HG03354 (cell line): ENCODE data around the gene TP53RK.
"Not testable (repeated sequence)": the region's sequence is repeated elsewhere in the genome, so short reads cannot be mapped to it uniquely, and the experiment has no call there.

Experiments
- ATAC-seq: cut with Tn5 transposase; IDR thresholded peaks from one replicate; pipeline ENCODE4 v1.9.1; 2021; ENCODE audit warnings: mild to moderate bottlenecking; ENCODE audit not compliant: unreplicated experiment, poor library complexity, severe bottlenecking

TP53RK gene

DNA sequence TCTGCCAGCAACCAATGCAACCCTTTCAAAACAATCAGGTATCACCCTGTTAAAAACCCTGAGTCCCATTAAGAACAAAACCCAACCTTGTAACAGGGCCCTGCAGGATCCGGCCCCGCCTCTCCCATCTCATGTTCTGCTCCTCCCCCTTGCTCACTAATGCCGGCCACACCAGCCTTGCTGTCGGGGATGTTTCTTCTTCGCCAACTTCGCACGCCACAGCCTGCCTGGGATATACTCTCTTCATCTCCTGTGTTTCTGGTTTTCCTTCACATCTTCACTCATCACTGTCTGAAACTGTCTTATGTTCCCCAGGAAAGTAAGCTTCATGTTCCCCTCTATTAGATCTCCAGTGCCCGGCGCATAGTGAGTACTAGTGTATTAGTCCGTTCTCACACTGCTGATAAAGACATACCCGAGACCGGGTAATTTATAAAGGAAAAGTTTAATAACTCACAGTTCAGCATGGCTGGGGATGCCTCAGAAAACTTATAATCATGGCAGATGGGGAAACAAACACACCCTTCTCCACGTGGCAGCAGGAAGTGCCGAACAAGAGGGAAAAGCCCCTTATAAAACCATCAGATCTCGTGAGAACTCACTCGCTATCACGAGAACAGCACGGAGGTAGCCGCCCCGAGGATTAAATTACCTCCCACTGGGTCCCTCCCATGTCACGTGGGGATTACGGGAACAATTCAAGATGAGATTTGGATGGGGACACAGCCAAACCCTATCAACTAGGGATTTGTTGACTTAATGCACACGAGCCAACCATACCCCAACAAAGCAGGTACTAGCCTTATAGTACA is 5.1 kb downstream of the TP53RK start:
- no peak for ATAC-seq

DNA sequence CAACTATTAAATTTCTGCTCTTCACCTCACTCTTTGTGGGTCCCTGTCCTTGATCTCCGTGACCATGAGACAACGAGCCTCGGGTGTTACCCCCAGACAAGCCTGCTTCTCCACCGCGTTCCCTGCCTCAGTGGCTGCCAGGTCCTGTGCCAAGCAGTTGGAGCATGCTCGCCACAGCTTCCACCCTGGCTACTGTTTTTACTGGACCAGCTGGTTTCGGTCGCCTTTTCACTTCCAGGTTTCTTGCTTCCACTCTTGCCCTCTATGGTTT is 5.6 kb downstream of the TP53RK start:
- ATAC-seq, result no peak

DNA sequence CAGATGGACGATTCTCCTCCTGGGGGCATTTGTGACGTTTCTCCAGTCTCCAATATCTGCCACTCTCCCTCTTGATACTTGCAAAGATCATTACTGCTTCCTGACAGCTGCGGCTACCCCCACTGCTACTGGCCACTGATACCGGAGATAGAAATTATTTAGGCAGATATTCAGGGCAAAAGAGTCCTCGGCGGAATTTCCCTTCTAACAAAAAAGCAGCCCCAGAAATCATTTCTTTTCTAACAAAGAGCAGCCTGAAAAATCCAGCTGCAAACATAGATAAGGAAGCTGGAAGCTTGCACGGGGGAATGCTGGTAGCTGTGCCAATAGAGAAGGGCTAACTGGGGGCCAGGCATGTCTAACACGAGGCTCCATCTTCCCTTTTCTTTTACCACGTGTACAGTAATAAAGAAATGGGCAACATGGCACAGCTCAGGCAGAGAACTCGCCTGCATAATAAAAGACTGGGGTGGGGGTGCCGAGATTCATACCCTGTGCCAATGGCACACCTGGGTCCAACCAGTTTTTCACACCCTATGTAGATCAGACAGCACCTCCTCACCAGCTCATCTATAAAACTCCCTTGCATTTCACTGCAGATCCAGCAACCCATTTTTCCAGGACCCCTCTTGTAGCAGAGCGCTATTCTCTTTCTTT is 6.1 kb downstream of the TP53RK start:
- ATAC-seq, result no peak

DNA sequence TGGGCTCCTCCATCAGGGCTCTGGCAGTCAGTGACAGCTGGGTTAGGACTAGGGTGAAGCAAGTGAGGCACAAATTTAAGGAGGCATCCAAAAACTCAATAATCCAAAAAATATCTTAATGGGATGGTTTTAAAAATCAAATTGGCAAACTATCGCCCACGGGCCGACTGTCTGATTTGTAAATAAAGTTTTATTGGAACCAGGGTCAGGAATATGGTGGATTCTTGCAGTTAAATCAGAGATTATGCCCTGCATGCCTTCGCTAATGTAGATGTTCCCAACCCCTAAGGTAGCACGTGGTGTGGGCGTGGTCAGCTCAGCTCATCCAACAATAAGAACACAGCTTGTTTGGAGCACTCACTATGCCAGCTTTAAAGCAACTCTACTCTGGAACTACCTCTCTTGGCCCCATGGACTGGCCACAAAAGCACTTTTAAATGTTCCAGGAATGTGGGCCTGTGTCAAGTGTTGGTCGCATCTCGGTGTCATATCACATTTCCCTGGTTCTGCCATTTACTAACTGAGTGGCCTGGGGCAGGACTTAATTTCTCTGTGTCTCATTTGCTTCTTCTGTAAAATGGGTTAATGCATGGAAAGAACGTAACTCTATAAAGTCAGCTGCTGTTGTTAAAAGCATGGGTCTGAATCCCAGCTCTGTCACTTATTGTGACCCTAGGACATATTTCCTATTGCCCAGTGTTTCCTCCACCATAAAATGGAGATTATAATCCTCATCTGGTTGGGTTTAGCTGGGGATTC is 7.0 kb downstream of the TP53RK start:
- ATAC-seq, result no peak

DNA sequence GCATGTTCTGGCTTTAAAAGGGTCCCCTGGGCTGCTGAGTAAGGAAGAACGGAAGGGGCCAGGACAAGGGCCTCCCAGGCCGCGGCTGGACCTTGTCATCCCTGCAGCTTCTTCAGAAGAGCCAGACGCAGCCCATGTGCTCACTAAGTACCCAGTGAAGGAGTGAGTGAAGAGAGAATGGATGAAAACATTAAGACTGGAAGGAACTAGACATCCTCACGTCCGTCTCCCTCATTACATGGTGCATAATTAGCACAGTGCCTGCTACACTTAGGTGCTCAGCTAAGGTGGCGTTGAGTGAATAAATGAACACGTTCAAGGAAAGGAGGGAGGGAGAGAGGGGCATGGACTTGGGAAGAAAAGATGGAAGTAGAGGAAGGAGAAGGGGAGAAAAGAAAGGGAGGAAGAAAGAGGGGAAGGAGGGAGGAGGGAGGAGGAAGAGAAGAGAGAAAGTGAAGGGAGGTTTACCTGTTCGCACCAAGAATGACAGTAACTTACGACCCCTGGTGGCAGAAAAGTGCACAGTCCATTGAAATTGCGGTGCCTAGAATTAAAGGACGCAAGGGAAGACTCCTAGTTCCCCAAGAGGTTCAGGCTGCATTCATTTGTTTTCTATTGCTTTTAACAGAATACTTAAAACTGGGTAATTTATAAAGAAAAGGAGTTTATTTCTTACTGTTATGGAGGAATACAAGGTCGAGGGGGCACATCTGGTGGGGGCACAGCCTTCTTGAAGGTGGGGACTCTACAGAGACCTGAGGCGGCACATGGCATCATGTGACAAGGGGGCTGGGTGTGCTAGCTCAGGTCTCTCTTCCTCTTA is 8.0 kb downstream of the TP53RK start:
- no peak for ATAC-seq

DNA sequence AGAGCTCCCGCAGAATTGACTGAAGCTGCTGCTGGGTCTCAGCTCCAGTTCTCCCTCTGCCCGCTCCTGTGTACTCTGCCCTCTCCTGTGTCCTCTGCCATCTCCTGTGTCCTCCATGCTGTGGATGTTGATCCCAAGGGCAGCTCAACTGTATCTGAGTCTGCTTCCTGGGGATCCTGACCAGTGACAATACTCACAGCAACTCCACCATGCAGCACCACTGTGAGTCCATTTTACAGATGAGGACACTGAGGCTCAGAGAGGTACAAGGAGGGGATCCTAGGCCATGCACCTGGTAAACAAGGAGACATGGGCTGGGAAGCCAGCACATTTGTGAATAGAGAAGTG is 8.6 kb downstream of the TP53RK start:
- no peak for ATAC-seq

DNA sequence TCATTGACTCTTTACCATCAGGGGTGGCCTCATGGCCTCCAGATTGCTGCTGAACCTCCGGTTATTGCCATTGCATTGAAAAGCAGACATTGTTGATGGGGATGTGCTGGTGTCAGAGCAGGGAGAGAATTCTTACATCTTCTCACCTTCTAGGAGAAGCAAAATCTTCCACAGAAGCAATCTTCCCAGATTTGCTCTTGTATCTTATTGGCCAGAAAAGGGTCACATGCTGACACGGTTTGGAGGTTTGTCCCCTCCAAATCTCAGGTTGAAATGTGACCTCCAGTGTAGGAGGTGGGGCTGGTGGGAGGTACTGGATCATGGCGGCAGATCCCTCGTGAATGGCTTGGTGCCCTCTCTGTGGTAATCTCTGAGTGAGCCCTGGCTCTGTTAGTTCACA is 10.7 kb downstream of the TP53RK start:
- ATAC-seq, result no peak

DNA sequence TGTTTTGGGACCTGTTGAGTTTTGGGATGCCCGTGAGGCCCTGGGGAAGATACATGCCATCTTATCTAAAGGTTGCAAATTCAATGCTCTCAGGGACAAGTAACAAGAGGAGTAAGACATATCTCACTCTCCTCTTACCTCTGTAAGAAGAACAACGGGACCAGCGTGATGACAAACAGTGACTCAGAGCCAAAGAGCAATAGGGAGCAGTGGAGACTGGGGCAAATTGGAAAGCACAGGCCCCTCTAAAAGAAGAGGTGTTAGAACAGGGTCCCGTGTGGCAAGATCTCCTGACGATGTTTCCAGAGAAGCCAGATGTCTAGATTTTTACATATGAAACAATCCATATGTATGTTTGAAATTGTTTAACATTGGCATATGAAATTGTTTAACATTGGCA is 11.6 kb downstream of the TP53RK start:
- no peak for ATAC-seq

DNA sequence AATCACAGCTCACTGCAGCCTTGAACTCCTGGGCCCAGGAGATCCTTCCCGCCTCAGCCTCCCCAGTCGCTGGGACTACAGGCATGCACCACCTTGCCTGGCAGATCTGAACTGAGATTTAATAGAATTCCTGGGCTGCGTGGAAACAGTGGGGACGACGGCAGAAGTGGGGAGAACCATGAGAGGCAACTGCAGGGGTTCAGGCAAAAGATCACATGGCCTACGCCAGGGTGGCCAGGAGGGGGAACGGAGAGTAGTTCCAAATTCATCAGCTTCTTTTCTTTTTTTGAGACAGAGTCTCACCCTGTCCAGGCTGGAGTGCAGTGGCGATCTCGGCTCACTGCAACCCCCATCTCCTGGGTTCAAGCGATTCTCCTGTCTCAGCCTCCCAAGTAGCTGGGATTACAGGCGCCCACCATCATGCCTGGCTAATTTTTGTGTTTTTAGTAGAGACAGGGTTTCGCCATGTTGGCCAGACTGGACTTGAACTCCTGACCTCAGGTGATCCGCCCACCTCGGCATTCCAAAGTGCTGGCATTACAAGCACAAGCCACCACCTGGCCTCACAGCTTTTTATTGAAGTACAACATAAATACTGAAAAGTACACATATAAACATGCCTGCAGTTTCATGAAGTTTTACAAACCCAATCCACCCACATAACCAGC is 12.5 kb downstream of the TP53RK start:
- not testable (repeated sequence) for ATAC-seq

DNA sequence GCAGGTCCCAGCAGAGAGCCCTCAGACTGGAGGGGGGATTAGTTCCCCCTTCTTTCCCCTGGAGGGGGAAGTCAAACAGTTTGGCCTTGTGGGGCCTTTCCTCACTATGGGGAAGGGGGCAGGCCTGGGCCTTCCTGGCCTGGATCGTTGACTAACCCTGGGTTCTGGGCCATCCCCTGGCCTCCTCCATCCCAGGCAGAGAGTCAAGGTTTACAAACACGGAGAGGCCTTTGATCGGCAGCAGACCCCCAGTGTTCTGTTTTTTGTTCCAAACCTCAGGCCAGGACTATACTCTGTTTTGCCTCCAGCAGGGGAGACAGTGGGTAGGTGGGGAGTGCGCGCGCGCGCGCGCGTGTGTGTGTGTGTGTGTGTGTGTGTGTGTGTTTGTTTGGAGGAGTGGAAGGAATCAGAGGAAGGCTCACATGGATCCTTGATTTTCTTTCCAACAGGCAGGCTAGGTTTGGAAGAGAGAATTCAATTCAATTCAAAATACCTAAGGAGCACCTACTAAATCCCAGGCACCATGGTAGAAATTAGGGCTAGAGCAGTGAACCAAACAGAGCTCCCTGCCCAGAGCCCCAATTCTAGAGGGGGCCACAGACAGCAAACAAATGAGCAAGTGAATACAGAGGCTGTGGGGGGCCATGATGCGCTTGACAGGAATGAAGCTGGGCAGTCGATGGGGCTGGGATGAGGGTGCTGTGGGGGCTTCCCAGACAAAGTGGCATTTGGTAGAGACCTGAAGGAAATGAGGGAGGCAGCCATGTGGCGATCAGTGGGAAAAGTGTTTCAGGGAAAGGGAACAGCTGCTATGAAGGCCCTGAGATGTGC is 14.8 kb downstream of the TP53RK start:
- no peak for ATAC-seq

DNA sequence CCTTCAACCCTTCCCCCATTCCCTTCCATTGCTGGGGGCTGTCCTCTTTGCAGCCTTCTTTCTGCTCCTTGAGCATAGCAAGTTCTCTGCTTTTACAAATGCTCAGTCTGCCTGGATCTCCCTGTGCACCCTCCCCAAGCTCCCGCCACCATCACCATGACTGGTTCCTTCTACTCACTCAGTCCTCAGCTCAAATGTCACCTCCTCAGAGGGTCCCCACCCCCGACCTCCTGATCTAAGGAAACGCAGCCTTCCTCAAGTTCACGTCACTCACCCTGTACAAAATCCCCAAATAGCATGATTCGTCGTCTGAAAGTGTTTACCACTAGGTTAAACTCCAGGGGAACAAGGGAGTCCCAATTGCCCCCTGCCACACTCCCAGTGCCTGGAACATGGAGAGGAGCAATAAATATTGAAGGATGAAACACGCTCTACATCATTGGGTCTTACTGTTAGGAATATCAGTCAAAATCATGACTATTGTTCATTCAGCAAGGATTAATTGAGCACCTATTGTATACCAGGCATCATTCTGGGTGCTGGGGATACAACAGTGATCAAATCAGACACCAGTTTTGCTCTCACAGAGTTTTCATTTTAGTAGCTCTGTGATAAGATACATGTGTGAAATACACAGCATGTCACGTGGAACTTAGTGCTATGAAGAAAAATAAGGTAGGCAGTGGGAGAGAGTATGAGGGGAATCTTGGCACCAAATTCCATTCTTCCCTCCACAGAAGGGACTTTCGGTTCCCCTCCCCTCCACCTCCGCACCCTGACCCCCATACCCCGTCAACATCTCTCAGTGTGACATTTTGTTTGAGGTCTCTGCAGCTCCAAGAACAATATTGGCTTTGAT is 15.6 kb downstream of the TP53RK start:
- ATAC-seq, result no peak

DNA sequence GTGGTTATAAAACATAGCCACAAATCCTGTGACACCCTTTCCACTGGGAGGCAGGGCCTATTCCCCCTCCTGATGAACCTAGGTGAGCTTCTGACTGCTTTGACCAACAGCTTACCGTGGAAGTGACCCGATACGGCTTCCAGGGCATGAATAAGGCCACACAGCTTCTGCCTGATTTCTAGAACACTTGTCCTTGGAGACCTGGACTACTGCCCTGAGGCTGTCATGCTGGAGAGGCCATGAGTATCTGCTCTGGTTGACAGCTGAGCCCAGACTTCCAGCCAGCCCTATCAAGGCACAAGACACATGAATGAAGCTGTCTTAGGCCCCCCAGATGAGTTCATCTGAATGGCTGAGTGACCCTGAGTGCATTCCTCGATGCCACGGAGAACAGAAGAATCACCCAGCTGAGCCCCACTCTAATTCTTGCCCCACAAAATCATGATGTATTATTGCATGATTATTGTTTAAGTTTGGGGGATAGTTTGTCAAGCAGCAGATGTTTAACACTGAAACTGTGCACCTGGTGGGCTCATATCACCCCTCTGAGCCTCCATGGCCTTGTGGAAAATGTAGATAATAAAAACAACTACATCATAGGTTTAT is 16.6 kb downstream of the TP53RK start:
- ATAC-seq, result no peak

DNA sequence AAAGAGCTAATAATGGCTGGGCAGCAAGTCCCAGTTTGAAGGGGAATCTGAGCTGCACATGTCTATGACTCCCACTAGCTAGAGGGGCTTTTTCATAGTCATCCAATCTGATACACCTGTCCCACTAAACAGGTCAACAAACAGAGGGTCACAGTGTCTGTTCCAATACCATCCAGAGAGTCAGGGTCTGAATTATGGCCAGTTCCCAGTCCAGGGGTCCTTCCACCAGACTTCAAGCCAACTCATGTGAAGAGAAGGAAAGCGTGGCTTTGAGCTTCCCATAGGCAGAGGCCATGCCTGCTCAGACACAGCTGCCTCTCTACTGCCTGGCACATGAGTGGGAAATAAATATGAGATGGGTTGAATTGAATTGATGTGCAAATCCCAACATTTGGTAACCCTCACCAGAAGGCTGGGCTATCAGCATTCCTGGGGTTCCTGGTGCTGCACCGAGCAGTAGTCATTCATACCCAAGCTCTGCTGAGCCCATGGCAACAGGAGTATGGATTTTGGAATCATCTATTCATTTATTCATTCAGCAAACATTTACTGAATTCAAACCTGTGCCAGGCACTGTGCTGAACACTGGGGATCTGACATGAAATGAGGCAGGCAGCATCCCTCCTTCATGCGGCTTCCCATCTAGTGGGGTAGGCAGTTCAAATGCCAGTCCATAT is 17.2 kb downstream of the TP53RK start:
- no peak for ATAC-seq

DNA sequence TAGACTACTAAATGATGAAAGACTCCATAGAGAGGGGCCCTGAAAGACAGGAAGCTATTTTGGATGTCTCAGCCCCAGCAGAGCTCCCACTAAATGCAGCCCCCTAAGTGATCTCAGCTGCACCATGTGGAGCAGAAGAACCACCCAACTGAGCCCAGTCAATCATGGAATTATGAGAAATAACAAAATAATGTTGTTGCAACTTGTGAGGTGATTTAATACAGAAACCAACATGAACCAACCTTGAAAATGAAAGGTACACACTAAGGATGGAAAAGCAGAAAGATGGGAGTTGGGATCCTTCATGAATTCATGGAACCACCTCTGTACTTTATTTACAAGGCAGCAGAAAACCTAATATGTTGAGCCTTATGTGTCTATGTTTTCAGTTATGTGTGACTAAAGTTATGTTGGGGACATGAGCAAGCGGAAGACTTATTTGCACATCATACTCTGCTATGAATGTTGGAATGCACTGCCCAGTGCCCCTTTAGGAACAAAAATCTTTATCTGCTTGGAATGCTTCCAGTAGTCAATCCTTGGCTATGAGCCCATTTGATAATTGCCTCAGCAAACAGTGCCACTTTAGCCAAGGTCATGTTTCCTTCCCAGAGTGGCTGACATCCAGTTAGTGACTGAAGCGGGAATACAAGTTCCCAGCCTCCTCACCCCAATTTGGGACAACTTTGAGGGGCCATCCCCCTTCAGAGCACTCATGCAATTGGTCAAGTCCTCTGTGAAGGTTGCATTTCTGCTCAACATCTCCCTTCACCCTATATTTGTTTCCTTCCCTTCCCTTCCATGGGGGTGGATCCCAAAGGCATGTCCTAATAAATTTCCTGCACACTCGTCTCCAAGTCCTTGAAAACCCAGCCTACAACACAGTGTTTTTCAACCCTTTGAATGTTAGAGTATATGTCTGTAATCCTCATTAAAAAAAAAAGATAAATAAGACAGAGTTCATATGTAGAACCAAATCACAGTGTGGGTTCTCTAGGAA is 18.4 kb downstream of the TP53RK start:
- no peak for ATAC-seq

DNA sequence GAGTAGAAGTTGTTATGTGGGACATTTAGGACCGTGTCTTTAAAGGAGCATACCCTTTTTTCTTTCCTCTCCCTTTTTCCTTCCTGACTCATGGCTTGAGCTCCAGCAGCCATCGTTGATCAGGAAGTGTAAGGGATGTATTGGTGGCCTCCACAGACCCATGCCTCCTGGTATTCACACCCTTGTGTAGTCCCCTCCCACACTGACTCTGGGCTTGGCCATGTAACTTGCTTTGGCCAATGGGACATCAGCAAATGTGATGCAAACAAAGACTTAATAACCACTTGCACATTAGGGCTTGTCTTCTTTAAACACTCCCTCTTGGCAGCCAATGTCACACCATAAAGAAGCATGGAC is 19.0 kb downstream of the TP53RK start:
- no peak for ATAC-seq
